ENCODE measurements around the gene LIF.

Gene LIF

GRCh38 chr22:30285176-30285845, 38.8 kb upstream of the LIF start:
- no peak for TF ChIP-seq Cebpa-rat (IDR thresholded peaks at IDR 0.05)
- H3K4me3 ChIP-seq = no peak overlapping the region
- no peaks in the 10 kb centered on the region; the same call in 1 of the 2 replicates for H3K36me3 ChIP-seq
- no peaks in the 10 kb centered on the region for H4K20me1 ChIP-seq
- H3K9ac ChIP-seq = no peak overlapping the region
- no peak overlapping the region for H3K4me2 ChIP-seq
- no peaks in the 10 kb centered on the region for H3K9me3 ChIP-seq
- peak overlapping the region; percentile 29; the same call in 1 of the 2 replicates for H3K27ac ChIP-seq
- H3K27me3 ChIP-seq = no peaks in the 10 kb centered on the region
- H3K4me1 ChIP-seq = peaks cover 51% of the 10 kb centered on the region

- H3K9me3 ChIP-seq = no peaks in the 10 kb centered on the region
These were observed 38.1 kb upstream of the LIF start for GRCh38 chr22:30284666-30285065.

GRCh38 chr22:30284172-30284571, 37.6 kb upstream of the LIF start:
- H3K4me1 ChIP-seq = peaks cover 49% of the 10 kb centered on the region
- no peaks in the 10 kb centered on the region for H3K27me3 ChIP-seq
- no peak for TF ChIP-seq Cebpa-rat (IDR thresholded peaks at IDR 0.05)
- no peak overlapping the region for H3K4me3 ChIP-seq
- H4K20me1 ChIP-seq = no peaks in the 10 kb centered on the region
- H3K4me2 ChIP-seq = no peak overlapping the region
- no peaks in the 10 kb centered on the region; the same call in 1 of the 2 replicates for H3K36me3 ChIP-seq
- no peaks in the 10 kb centered on the region for H3K9me3 ChIP-seq
- peak overlapping the region; percentile 80 for H3K27ac ChIP-seq
- H3K9ac ChIP-seq = no peak overlapping the region

More at GRCh38 chr22:30284666-30285065, 38.1 kb upstream of the LIF start:
- Histone ChIP-seq H3K4me1 (peaks cover 45% of the 10 kb centered on the region), H3K27ac (peak overlapping the region; percentile 80; the same call in 1 of the 2 replicates), H3K27me3 (no peaks in the 10 kb centered on the region), H4K20me1 (no peaks in the 10 kb centered on the region), H3K4me3 (no peak overlapping the region), H3K36me3 (no peaks in the 10 kb centered on the region; the same call in 1 of the 2 replicates), H3K9ac (no peak overlapping the region), H3K4me2 (no peak overlapping the region)
- TF ChIP-seq Cebpa-rat (IDR thresholded peaks at IDR 0.05) = no peak

GRCh38 chr22:30283342-30283741, 36.8 kb upstream of the LIF start:
- Histone ChIP-seq H4K20me1 (no peaks in the 10 kb centered on the region), H3K4me1 (peaks cover 50% of the 10 kb centered on the region), H3K36me3 (no peaks in the 10 kb centered on the region; the same call in 1 of the 2 replicates), H3K27me3 (no peaks in the 10 kb centered on the region), H3K9me3 (no peaks in the 10 kb centered on the region), H3K27ac (peak overlapping the region; percentile 80), H3K9ac (peak overlapping the region; percentile 42; the same call in 1 of the 2 replicates), H3K4me3 (no peak overlapping the region), H3K4me2 (peak overlapping the region; percentile 88)
- TF ChIP-seq Cebpa-rat (IDR thresholded peaks at IDR 0.05) = no peak

GRCh38 chr22:30282616-30283046, 36.1 kb upstream of the LIF start:
- Histone ChIP-seq H3K9me3 (no peaks in the 10 kb centered on the region), H3K36me3 (no peaks in the 10 kb centered on the region; the same call in 1 of the 2 replicates), H3K27ac (peak overlapping the region; percentile 80), H3K4me2 (peak overlapping the region; percentile 88), H3K27me3 (no peaks in the 10 kb centered on the region), H3K9ac (peak overlapping the region; percentile 53), H4K20me1 (no peaks in the 10 kb centered on the region), H3K4me1 (peaks cover 51% of the 10 kb centered on the region), H3K4me3 (no peak overlapping the region)
- no peak for TF ChIP-seq Cebpa-rat (IDR thresholded peaks at IDR 0.05)

GRCh38 chr22:30280505-30280904, 33.9 kb upstream of the LIF start:
- Histone ChIP-seq H3K4me1 (peaks cover 72% of the 10 kb centered on the region), H3K4me2 (no peak overlapping the region), H3K4me3 (no peak overlapping the region), H3K9ac (no peak overlapping the region), H4K20me1 (no peaks in the 10 kb centered on the region), H3K27ac (no peak overlapping the region), H3K36me3 (no peaks in the 10 kb centered on the region; the same call in 1 of the 2 replicates), H3K27me3 (no peaks in the 10 kb centered on the region), H3K9me3 (no peaks in the 10 kb centered on the region)
- no peak for TF ChIP-seq Cebpa-rat (IDR thresholded peaks at IDR 0.05)

GRCh38 chr22:30279932-30280331, 33.4 kb upstream of the LIF start:
- TF ChIP-seq Cebpa-rat (IDR thresholded peaks at IDR 0.05) = no peak
- Histone ChIP-seq H3K9me3 (no peaks in the 10 kb centered on the region), H3K9ac (no peak overlapping the region), H3K4me2 (no peak overlapping the region), H4K20me1 (no peaks in the 10 kb centered on the region), H3K27ac (no peak overlapping the region), H3K36me3 (no peaks in the 10 kb centered on the region), H3K4me3 (no peak overlapping the region), H3K4me1 (peaks cover 78% of the 10 kb centered on the region), H3K27me3 (no peaks in the 10 kb centered on the region)

GRCh38 chr22:30279046-30279788, 32.7 kb upstream of the LIF start:
- H3K9ac ChIP-seq = no peak overlapping the region
- H3K36me3 ChIP-seq = no peaks in the 10 kb centered on the region
- H3K4me1 ChIP-seq = peaks cover 82% of the 10 kb centered on the region
- no peak overlapping the region for H3K4me2 ChIP-seq
- no peaks in the 10 kb centered on the region for H4K20me1 ChIP-seq
- H3K27me3 ChIP-seq = no peaks in the 10 kb centered on the region
- TF ChIP-seq Cebpa-rat (IDR thresholded peaks at IDR 0.05) = no peak
- H3K27ac ChIP-seq = no peak overlapping the region
- no peak overlapping the region for H3K4me3 ChIP-seq
- H3K9me3 ChIP-seq = no peaks in the 10 kb centered on the region

GRCh38 chr22:30277547-30278344, 31.2 kb upstream of the LIF start:
- Histone ChIP-seq H3K27ac (peak overlapping the region; percentile 51), H3K27me3 (no peaks in the 10 kb centered on the region), H3K9me3 (no peaks in the 10 kb centered on the region), H3K36me3 (no peaks in the 10 kb centered on the region), H3K4me1 (peaks cover 82% of the 10 kb centered on the region), H4K20me1 (no peaks in the 10 kb centered on the region), H3K4me2 (peak overlapping the region; percentile 42), H3K4me3 (no peak overlapping the region), H3K9ac (peak overlapping the region; percentile 19; the same call in 1 of the 2 replicates)
- no peak for TF ChIP-seq Cebpa-rat (IDR thresholded peaks at IDR 0.05)
